Body of pancreas (tissue), 4 donors: ENCODE measurements around the gene UTF1. TPM values are rescaled to one million over a fixed set of nuclear protein-coding genes. Genes with fewer than 3 reads are reported as not detected.
A peak's percentile ranks its signal among the peaks of the same experiment; 100 is the strongest.

Source experiments
- ATAC-seq: fragments of 150-250 bp; one replicate; pipeline ENCODE4 v1.9.1; 2016
- DNase-seq, 4 donors: peaks; one replicate each; pipeline ENCODE4 v3.0.0-alpha.2; 2019
- H3K27ac ChIP-seq, 4 donors: fragments of 200-600 bp; sonication (generic); 1 replicate in 3 of 4; 2 replicates in 1 of 4; pipeline versions ENCODE4 v1.5.1 to v1.6.1; 2016 to 2019; ENCODE audit warnings: mild to moderate bottlenecking in 1 of 4, mixed read lengths in 1 of 4, moderate library complexity in 1 of 4
- H3K27me3 ChIP-seq, 2 donors: fragments of 200-600 bp; sonication (generic); one replicate each; pipeline ENCODE4 v1.6.0; 2016; ENCODE audit warnings: mild to moderate bottlenecking in 1 of 2
- H3K36me3 ChIP-seq, 2 donors: fragments of 200-600 bp; sonication (generic); replicated peaks in 1 of 2; 2 replicates each; pipeline ENCODE4 v1.5.1; 2016; ENCODE audit warnings: low read depth in 2 of 2; ENCODE audit not compliant: insufficient read depth in 1 of 2
- H3K4me1 ChIP-seq: fragments of 200-600 bp; sonication (generic); one replicate; pipeline ENCODE4 v1.6.0; 2016
- H3K4me3 ChIP-seq, 2 donors: fragments of 200-600 bp; sonication (generic); 1 replicate in 1 of 2; 2 replicates in 1 of 2; pipeline ENCODE4 v1.5.1; 2016 to 2019
- H3K9me3 ChIP-seq, 3 donors: fragments of 200-600 bp; sonication (generic); 1 replicate in 2 of 3; 2 replicates in 1 of 3; pipeline ENCODE4 v1.5.1; 2016
- POLR2A ChIP-seq, 3 donors: fragments of 450-650 bp; IDR thresholded peaks; one replicate each; pipeline ENCODE4 v1.6.1; 2016; ENCODE audit warnings: antibody characterized with exemption in 3 of 3, mild to moderate bottlenecking in 2 of 3
- WGBS, 2 donors: methylation state at CpG; one replicate each; pipeline ENCODE4 v1.1.5; 2017; 5-methylcytosine and 5-hydroxymethylcytosine counted together
- intact Hi-C: fragments of 100-400 bp; cut with DNase I; formaldehyde crosslinking; loops from one replicate; pipeline ENCODE4 v1.15.1; 2023
- total RNA-seq, 2 donors: library from RNA; depleted of rRNA; stranded (reverse); fragments of >200 nt; gene quantifications; one replicate each; pipeline ENCODE4 v1.1.0, GENCODE V29; 2016
- TF ChIP-seq, protein P1 (sequence below), 7 experiments: fragments of 450-650 bp in 4 of 7; fragments of 200-600 bp in 3 of 7; sonication (generic) in 3 of 7; IDR thresholded peaks; one replicate each; pipeline ENCODE4 v1.5.1; 2016 to 2019; ENCODE audit warnings: antibody characterized with exemption in 7 of 7

UTF1 gene
- total RNA-seq, 2 donors from 2014 or later = not detected

DNA sequence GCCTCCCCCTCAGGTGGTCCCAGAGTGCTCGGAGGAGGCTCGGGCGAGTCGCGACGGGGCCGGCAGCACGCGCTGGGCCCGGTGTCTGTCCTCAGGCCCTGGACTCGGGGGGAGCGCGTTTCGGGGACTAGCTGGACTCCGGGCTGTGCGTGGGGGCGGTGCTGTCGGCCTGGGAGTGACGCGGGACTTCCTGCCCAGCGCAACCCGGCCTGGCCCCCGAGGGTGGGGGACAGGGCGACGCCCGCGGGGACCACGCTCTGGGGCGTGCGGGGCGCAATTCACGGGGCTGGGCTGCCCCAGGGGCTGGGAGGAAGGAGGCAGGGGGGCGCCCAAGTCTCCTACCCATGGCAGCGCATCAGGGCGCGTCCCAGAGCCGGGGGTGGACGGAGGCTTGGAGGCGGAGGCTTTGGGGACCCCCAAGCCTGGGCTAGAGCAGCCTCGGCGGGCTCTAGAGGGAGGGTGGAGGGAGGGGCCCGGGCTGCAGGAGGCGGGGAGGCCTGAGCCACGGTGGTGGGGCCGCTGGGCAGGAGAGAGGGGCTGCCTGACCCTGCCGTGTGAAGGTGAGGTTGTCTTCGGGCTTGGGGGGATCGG is 5.3 kb downstream of the UTF1 start:
- whole genome bisulfite sequencing, 2 donors = 5% methylated on average over 32 of the region's 48 CpGs; no CpG with 5 or more reads in 1 of the 2 donors
- no peaks in the 10 kb centered on the region for H3K9me3 ChIP-seq
- ATAC-seq = no peak
- H3K27me3 ChIP-seq = peaks cover 0 to 26% of the 10 kb centered on the region in 2 donors
- H3K4me3 ChIP-seq = no peak overlapping the region
- peak in 1 of 4 donors; percentile 32 for DNase-seq
- H3K27ac ChIP-seq = peak overlapping the region in 1 of 4 donors; percentile 41
- no peaks in the 10 kb centered on the region for H3K36me3 ChIP-seq
- intact Hi-C loops = no loop called here
- peaks cover 30% of the 10 kb centered on the region for H3K4me1 ChIP-seq
- TF ChIP-seq, protein P1, sequence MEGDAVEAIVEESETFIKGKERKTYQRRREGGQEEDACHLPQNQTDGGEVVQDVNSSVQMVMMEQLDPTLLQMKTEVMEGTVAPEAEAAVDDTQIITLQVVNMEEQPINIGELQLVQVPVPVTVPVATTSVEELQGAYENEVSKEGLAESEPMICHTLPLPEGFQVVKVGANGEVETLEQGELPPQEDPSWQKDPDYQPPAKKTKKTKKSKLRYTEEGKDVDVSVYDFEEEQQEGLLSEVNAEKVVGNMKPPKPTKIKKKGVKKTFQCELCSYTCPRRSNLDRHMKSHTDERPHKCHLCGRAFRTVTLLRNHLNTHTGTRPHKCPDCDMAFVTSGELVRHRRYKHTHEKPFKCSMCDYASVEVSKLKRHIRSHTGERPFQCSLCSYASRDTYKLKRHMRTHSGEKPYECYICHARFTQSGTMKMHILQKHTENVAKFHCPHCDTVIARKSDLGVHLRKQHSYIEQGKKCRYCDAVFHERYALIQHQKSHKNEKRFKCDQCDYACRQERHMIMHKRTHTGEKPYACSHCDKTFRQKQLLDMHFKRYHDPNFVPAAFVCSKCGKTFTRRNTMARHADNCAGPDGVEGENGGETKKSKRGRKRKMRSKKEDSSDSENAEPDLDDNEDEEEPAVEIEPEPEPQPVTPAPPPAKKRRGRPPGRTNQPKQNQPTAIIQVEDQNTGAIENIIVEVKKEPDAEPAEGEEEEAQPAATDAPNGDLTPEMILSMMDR (IDR thresholded peaks at IDR 0.05) = no peak
- TF ChIP-seq POLR2A (IDR thresholded peaks at IDR 0.05) = peak in 1 of 3 donors; percentile 20

DNA sequence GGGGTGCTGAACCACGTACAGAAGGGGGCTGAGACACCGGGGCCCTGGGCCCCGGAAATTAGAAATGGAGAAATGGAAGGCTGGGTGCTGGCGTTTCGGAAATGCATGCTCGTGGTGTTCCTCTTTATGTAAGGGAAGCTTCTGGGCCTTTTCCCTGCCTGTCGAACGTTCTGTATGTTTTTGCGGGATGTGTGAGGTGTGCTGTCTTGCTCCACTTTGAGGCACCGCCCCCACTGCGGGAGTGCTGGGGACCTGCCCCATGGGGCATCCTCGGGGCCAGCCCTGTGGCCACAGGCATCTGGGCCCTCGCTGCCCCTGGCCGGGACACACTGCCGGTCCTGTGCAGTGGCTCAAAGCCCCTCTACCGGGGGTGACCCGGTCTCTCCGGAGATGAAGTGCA is 5.9 kb downstream of the UTF1 start:
- Histone ChIP-seq H3K9me3 (no peaks in the 10 kb centered on the region), H3K27ac (peak overlapping the region in 1 of 4 donors; percentile 41), H3K4me1 (peaks cover 26% of the 10 kb centered on the region), H3K36me3 (no peaks in the 10 kb centered on the region), H3K27me3 (peaks cover 0 to 26% of the 10 kb centered on the region in 2 donors), H3K4me3 (no peak overlapping the region)
- no peak for TF ChIP-seq POLR2A (IDR thresholded peaks at IDR 0.05)
- TF ChIP-seq, protein P1 (IDR thresholded peaks at IDR 0.05) = no peak
- 4 to 9% methylated on average over 6 to 18 of the region's 18 CpGs for WGBS, 2 donors
- DNase-seq = peak in 1 of 4 donors; percentile 22
- ATAC-seq = no peak
- intact Hi-C loops = no loop called here

DNA sequence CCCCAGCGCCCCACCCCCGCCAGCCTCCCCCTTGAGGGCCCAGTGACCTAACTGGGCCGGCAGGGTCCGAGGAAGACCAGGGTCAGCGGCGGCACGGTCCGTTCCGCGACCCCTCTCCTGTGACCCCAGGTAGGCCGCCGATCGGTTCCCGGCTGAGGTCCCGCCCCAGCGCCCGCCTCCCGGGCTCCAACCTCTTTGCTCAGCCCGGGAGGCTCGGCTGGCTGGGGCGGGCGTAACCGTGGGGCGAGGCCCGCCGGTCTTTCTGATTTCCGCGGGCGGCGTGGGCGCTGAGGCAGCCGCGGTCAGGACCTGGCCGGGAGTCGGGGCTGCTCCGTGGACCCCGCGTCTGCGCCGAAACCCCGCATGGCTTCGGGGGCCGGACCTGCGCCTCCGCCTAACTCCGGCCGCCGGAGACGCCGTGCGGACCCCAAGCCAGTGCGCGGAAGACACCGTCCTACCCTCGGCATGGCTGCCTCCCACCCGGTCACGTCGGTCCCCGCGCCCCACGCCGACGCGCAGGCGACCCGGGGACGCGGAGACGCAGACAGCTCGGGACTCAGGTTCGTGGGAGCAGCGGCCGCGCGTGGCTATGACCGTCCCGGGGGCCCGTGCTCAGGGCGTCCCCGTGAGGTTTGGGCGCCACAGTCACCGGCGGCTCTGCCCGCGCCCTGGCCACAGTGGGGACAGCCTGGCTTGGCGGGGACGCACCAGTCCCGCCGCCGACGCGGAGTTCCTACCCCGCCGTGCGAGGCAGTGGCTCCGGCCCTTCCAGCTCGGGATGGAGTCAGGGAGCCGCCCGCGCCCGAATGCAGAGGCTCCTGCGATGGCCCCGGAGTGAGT is 6.6 kb downstream of the UTF1 start:
- intact Hi-C loops = no loop called here
- no peaks in the 10 kb centered on the region for H3K9me3 ChIP-seq
- no peak overlapping the region for H3K4me3 ChIP-seq
- no peaks in the 10 kb centered on the region for H3K36me3 ChIP-seq
- TF ChIP-seq POLR2A (IDR thresholded peaks at IDR 0.05) = no peak
- TF ChIP-seq, protein P1 (IDR thresholded peaks at IDR 0.05) = no peak
- DNase-seq = no peak
- peaks cover 26% of the 10 kb centered on the region for H3K4me1 ChIP-seq
- no peak for ATAC-seq
- WGBS, 2 donors = 1% methylated on average over 67 of the region's 103 CpGs; no CpG with 5 or more reads in 1 of the 2 donors
- H3K27ac ChIP-seq = no peak overlapping the region
- peaks cover 0 to 26% of the 10 kb centered on the region in 2 donors for H3K27me3 ChIP-seq

DNA sequence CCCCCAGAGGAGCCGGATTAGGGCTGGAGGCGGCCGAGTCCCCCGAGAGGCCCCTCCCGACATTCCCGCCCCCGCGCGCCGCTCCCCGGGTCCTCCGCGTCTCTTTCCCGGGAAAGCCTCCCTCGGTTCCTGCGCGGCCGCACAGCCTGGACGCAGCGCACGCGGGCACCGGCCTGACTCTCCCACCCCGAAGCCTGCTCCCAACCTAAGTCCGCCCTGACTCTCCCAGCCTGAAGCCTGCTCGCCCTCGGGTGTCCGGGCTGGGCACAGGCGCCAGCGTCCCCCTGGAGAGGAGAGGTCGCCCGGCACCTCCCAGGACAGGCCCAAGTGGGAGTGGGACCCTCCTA is 7.2 kb downstream of the UTF1 start:
- H3K27me3 ChIP-seq = peaks cover 0 to 26% of the 10 kb centered on the region in 2 donors
- TF ChIP-seq, protein P1 (IDR thresholded peaks at IDR 0.05) = no peak
- no peak for TF ChIP-seq POLR2A (IDR thresholded peaks at IDR 0.05)
- DNase-seq (no peak), ATAC-seq (no peak)
- H3K36me3 ChIP-seq = no peaks in the 10 kb centered on the region
- no peaks in the 10 kb centered on the region for H3K9me3 ChIP-seq
- peaks cover 26% of the 10 kb centered on the region for H3K4me1 ChIP-seq
- no peak overlapping the region for H3K4me3 ChIP-seq
- WGBS, 2 donors = 1% methylated on average over 32 of the region's 32 CpGs; no CpG with 5 or more reads in 1 of the 2 donors
- intact Hi-C loops = no loop called here
- H3K27ac ChIP-seq = no peak overlapping the region
